Panc1 (cell line): ENCODE measurements around the gene RRBP1. TPM values are rescaled to one million over a fixed set of nuclear protein-coding genes. Genes with fewer than 3 reads are reported as not detected.

ENCODE experiments used
- ATAC-seq: fragments of 200-7000 bp; cut with Tn5 transposase; 2 replicates; pipeline ENCODE4 v1.9.1; 2020; ENCODE audit warnings: mild to moderate bottlenecking, moderate library complexity
- BruUV-seq: library from RNA; stranded (reverse); fragments of 400-500 nt; replicated peaks from 2 replicates; lab custom pipeline; 2021; lab: Mats Ljungman, UMichigan
- CTCF ChIA-PET: fragments of 300-600 bp; sonication (Branson Sonifier 250); formaldehyde crosslinking; loops from one replicate; lab custom pipeline; 2022; ENCODE audit warnings: antibody characterized with exemption; lab: Charles Lee
- POLR2A ChIA-PET: fragments of 300-600 bp; sonication (Branson Sonifier 250); formaldehyde crosslinking; loops from one replicate; lab custom pipeline; 2022; ENCODE audit warnings: antibody characterized with exemption; lab: Charles Lee
- DNase-seq: peaks from one replicate; pipeline ENCODE4 v3.0.0-alpha.2; 2010; ENCODE audit warnings: low read depth, low spot score
- H3K27ac ChIP-seq: 2 replicates; pipeline ENCODE4 v1.5.1; 2011; ENCODE audit warnings: mild to moderate bottlenecking, low read length, inconsistent platforms
- H3K27me3 ChIP-seq: fragments of 200-500 bp; sonication (Bioruptor generic); 2 replicates; pipeline ENCODE4 v1.6.0; 2014; ENCODE audit warnings: low read length, inconsistent platforms; ENCODE audit not compliant: control insufficient read depth, insufficient read depth
- H3K36me3 ChIP-seq: fragments of 200-500 bp; sonication (Bioruptor generic); 2 replicates; pipeline ENCODE4 v1.5.1; 2014; ENCODE audit warnings: inconsistent platforms, mild to moderate bottlenecking, low read length, moderate library complexity; ENCODE audit not compliant: control insufficient read depth, insufficient read depth
- H3K4me1 ChIP-seq: 2 replicates; pipeline ENCODE4 v1.5.1; 2011; ENCODE audit warnings: inconsistent platforms, mild to moderate bottlenecking, low read length, moderate library complexity; ENCODE audit not compliant: control insufficient read depth, insufficient read depth
- H3K4me3 ChIP-seq, 2 experiments: 2 replicates each; pipeline ENCODE4 v1.5.1; 2011 to 2012; ENCODE audit warnings: low read depth in 2 of 2, low read length in 2 of 2, mild to moderate bottlenecking in 2 of 2, inconsistent platforms in 1 of 2, moderate library complexity in 1 of 2
- H3K9me3 ChIP-seq: fragments of 200-500 bp; sonication (Bioruptor generic); 2 replicates; pipeline ENCODE4 v1.5.1; 2014; ENCODE audit warnings: low read depth, mild to moderate bottlenecking, inconsistent platforms, low read length, moderate library complexity; ENCODE audit not compliant: control insufficient read depth, insufficient read depth
- POLR2AphosphoS5 ChIP-seq: IDR thresholded peaks from 2 replicates; pipeline ENCODE4 v1.6.1; 2012; ENCODE audit warnings: mild to moderate bottlenecking, low read depth, low read length, moderate library complexity
- SIN3A ChIP-seq: IDR thresholded peaks from 2 replicates; pipeline ENCODE4 v1.6.1; 2012; ENCODE audit warnings: low read depth, mild to moderate bottlenecking, low read length, moderate library complexity, borderline replicate concordance; ENCODE audit not compliant: insufficient read depth
- TCF7L2 ChIP-seq: IDR thresholded peaks from 2 replicates; pipeline ENCODE4 v1.6.1; 2011; ENCODE audit warnings: mild to moderate bottlenecking, low read depth, low read length, inconsistent platforms
- in situ Hi-C: cut with HindIII; loops from 2 replicates; pipeline ENCODE4 v1.10.0; 2016; ENCODE audit warnings: low sequenced_read_pairs, low pct_unique_long_range_greater_than_20kb
- intact Hi-C: fragments of 100-400 bp; cut with micrococcal nuclease; formaldehyde crosslinking; loops from one replicate; pipeline ENCODE4 v1.10.0; 2022; ENCODE audit not compliant: unreplicated experiment
- total RNA-seq: library from RNA; stranded (reverse); gene quantifications from one replicate; pipeline ENCODE4 v1.2.1, GENCODE V29; 2021; ENCODE audit not compliant: unreplicated experiment
- TF ChIP-seq, protein P1 (sequence below), 2 experiments: IDR thresholded peaks; 2 replicates each; pipeline ENCODE4 v1.6.1; 2011 to 2012; ENCODE audit warnings: low read depth in 2 of 2, control low read depth in 1 of 2, low read length in 1 of 2, mild to moderate bottlenecking in 1 of 2, moderate library complexity in 1 of 2; ENCODE audit not compliant: insufficient read depth in 1 of 2
- TF ChIP-seq, protein P2 (sequence below): fragments of 450-650 bp; IDR thresholded peaks from 2 replicates; pipeline ENCODE4 v1.5.1; 2017; ENCODE audit warnings: mild to moderate bottlenecking

The RRBP1 gene
- total RNA-seq, 1 experiment from 2014 or later = 152 TPM

DNA sequence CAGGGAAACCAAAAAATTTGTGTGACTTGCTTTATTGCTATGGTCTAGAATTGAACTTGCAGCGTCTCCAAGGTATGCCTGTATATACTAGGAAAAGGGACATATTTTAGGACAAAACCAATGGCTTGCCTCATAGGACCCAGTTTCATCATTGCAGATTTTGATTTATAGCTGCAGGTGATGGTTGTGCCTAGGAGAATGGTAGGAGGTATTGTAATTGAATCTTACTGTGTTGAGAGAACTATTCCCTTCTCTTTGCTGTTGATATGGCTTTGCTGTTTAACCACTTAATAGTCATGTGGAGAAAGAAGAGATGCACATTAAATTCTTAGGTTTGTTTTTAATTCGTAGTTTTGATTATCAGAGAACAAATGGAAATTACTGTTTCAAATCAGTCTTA, 95.8 kb downstream of the RRBP1 start:
- no peaks in the 10 kb centered on the region for H3K36me3 ChIP-seq
- no TSS peak for BruUV-seq
- H3K27ac ChIP-seq = no peak overlapping the region

DNA sequence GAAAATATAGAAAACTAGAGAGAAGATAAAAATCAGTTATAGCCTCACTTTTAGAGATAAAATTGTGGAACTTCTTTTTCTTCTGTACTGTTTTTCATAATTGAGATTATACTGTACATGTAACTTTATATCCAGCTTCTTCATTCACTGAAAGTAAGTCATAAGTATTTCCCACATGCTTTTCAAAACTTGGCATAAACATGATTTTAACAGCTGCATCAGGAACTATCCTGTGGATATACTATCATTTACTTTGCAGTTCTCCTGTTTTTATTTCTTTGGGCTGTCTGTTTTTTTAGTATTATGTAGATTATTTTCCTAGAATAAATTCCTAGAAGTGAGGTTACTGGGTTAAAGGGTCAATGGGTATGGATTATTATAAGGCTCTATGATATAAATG, 97.4 kb downstream of the RRBP1 start:
- Histone ChIP-seq H3K36me3 (no peaks in the 10 kb centered on the region), H3K4me1 (peaks cover 21% of the 10 kb centered on the region; the same call in 1 of the 2 replicates), H3K27ac (no peak overlapping the region), H3K4me3 (no peak overlapping the region), H3K9me3 (no peaks in the 10 kb centered on the region), H3K27me3 (no peaks in the 10 kb centered on the region)
- intact Hi-C loops (no loop called here), in situ Hi-C loops (no loop called here)
- no peak for TF ChIP-seq SIN3A
- TF ChIP-seq TCF7L2 = no peak
- no peak for TF ChIP-seq POLR2AphosphoS5
- TF ChIP-seq, protein P1, sequence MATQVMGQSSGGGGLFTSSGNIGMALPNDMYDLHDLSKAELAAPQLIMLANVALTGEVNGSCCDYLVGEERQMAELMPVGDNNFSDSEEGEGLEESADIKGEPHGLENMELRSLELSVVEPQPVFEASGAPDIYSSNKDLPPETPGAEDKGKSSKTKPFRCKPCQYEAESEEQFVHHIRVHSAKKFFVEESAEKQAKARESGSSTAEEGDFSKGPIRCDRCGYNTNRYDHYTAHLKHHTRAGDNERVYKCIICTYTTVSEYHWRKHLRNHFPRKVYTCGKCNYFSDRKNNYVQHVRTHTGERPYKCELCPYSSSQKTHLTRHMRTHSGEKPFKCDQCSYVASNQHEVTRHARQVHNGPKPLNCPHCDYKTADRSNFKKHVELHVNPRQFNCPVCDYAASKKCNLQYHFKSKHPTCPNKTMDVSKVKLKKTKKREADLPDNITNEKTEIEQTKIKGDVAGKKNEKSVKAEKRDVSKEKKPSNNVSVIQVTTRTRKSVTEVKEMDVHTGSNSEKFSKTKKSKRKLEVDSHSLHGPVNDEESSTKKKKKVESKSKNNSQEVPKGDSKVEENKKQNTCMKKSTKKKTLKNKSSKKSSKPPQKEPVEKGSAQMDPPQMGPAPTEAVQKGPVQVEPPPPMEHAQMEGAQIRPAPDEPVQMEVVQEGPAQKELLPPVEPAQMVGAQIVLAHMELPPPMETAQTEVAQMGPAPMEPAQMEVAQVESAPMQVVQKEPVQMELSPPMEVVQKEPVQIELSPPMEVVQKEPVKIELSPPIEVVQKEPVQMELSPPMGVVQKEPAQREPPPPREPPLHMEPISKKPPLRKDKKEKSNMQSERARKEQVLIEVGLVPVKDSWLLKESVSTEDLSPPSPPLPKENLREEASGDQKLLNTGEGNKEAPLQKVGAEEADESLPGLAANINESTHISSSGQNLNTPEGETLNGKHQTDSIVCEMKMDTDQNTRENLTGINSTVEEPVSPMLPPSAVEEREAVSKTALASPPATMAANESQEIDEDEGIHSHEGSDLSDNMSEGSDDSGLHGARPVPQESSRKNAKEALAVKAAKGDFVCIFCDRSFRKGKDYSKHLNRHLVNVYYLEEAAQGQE (IDR thresholded peaks at IDR 0.05; ENCODE audit: insufficient read depth in 1 of 2, low read depth in 2 of 2, low read length in 1 of 2) = no peak
- TF ChIP-seq, protein P2, sequence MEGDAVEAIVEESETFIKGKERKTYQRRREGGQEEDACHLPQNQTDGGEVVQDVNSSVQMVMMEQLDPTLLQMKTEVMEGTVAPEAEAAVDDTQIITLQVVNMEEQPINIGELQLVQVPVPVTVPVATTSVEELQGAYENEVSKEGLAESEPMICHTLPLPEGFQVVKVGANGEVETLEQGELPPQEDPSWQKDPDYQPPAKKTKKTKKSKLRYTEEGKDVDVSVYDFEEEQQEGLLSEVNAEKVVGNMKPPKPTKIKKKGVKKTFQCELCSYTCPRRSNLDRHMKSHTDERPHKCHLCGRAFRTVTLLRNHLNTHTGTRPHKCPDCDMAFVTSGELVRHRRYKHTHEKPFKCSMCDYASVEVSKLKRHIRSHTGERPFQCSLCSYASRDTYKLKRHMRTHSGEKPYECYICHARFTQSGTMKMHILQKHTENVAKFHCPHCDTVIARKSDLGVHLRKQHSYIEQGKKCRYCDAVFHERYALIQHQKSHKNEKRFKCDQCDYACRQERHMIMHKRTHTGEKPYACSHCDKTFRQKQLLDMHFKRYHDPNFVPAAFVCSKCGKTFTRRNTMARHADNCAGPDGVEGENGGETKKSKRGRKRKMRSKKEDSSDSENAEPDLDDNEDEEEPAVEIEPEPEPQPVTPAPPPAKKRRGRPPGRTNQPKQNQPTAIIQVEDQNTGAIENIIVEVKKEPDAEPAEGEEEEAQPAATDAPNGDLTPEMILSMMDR = no peak
- DNase-seq (no peak), ATAC-seq (no peak)
- CTCF ChIA-PET = no interaction called here
- BruUV-seq = no TSS peak
- POLR2A ChIA-PET = interaction anchor here (0.7 kb wide), 1 partner anchor 15 kb away, joined by 7 read pairs; the partner anchor contains the start of gene DSTN

More for the DNA sequence above, 95.8 kb downstream of the RRBP1 start:
- H3K4me1 ChIP-seq = peaks cover 28% of the 10 kb centered on the region; the same call in 1 of the 2 replicates
- TF ChIP-seq TCF7L2 (no peak), SIN3A (no peak), POLR2AphosphoS5 (no peak)
- TF ChIP-seq, protein P1 (IDR thresholded peaks at IDR 0.05; ENCODE audit: insufficient read depth in 1 of 2, low read depth in 2 of 2, low read length in 1 of 2) = no peak
- TF ChIP-seq, protein P2 = no peak
- no peak for ATAC-seq
- intact Hi-C loops (no loop called here), in situ Hi-C loops (no loop called here)
- no peaks in the 10 kb centered on the region for H3K27me3 ChIP-seq
- no peak for DNase-seq
- H3K4me3 ChIP-seq = no peak overlapping the region
- POLR2A ChIA-PET = no interaction called here
- CTCF ChIA-PET = no interaction called here
- H3K9me3 ChIP-seq = no peaks in the 10 kb centered on the region
